Fibroblast of lung (primary cell): ENCODE data around the gene PCDHA6. TPM values are rescaled to one million over a fixed set of nuclear protein-coding genes. Genes with fewer than 3 reads are reported as not detected.
"Not testable (repeated sequence)": the region's sequence is repeated elsewhere in the genome, so short reads cannot be mapped to it uniquely, and the experiment has no call there.

Experiments
- DNase-seq, 2 donors: peaks; one replicate each; pipeline versions ENCODE4 v3.0.0 to v3.0.0-alpha.2; 2010; ENCODE audit warnings: low read depth in 2 of 2
- H2AFZ ChIP-seq: 2 replicates; pipeline ENCODE4 v1.5.1; 2012; ENCODE audit warnings: low read length, control low read depth, inconsistent platforms
- H3K27ac ChIP-seq: 2 replicates; pipeline ENCODE4 v1.5.1; 2011; ENCODE audit warnings: low read length, control low read depth; ENCODE audit not compliant: insufficient read depth
- H3K27me3 ChIP-seq: 2 replicates; pipeline ENCODE4 v1.5.1; 2011; ENCODE audit warnings: mild to moderate bottlenecking, low read length; ENCODE audit not compliant: control insufficient read depth, insufficient read depth
- H3K36me3 ChIP-seq: 2 replicates; pipeline ENCODE4 v1.5.1; 2011; ENCODE audit warnings: low read length; ENCODE audit not compliant: control insufficient read depth, insufficient read depth
- H3K4me1 ChIP-seq: 2 replicates; pipeline ENCODE4 v1.5.1; 2011; ENCODE audit warnings: low read length; ENCODE audit not compliant: control insufficient read depth, insufficient read depth; ENCODE audit errors: extremely low read depth
- H3K4me2 ChIP-seq: 2 replicates; pipeline ENCODE4 v1.5.1; 2011; ENCODE audit warnings: low read length, control low read depth; ENCODE audit not compliant: insufficient read depth; ENCODE audit errors: extremely low read depth
- H3K4me3 ChIP-seq, 4 experiments: fragments of 200-600 bp in 1 of 4; sonication (generic) in 1 of 4; replicated peaks in 1 of 4; 2 replicates each; pipeline ENCODE4 v1.5.1; 2011 to 2016; ENCODE audit warnings: low read length in 4 of 4, low read depth in 3 of 4, mild to moderate bottlenecking in 3 of 4, control low read depth in 2 of 4, inconsistent platforms in 1 of 4, mixed read lengths in 1 of 4; ENCODE audit not compliant: insufficient read depth in 1 of 4; ENCODE audit errors: control extremely low read depth in 1 of 4
- H3K79me2 ChIP-seq: 2 replicates; pipeline ENCODE4 v1.5.1; 2012; ENCODE audit warnings: mild to moderate bottlenecking, low read length, inconsistent platforms; ENCODE audit not compliant: control insufficient read depth, insufficient read depth
- H3K9ac ChIP-seq: 2 replicates; pipeline ENCODE4 v1.5.1; 2011; ENCODE audit warnings: mild to moderate bottlenecking, low read length, control low read depth; ENCODE audit not compliant: insufficient read depth
- H3K9me3 ChIP-seq: 2 replicates; pipeline ENCODE4 v1.5.1; 2012; ENCODE audit warnings: low read depth, low read length; ENCODE audit not compliant: control insufficient read depth, insufficient read depth
- H4K20me1 ChIP-seq: 2 replicates; pipeline ENCODE4 v1.5.1; 2011; ENCODE audit warnings: low read length; ENCODE audit not compliant: control insufficient read depth, insufficient read depth; ENCODE audit errors: extremely low read depth
- EZH2 ChIP-seq: IDR thresholded peaks from 2 replicates; pipeline ENCODE4 v1.5.1; 2012; ENCODE audit warnings: low read length, control low read depth, mild to moderate bottlenecking; ENCODE audit errors: missing control alignments
- polyA plus RNA-seq, 2 donors: library from polyadenylated mRNA; depleted of rRNA in 1 of 2; stranded (reverse) in 1 of 2; unstranded in 1 of 2; fragments of >200 nt; gene quantifications; 2 replicates each; pipeline ENCODE4 v1.2.1, GENCODE V29; 2011 to 2012; ENCODE audit warnings: missing spikeins in 1 of 2
- total RNA-seq: library from RNA; depleted of rRNA; stranded (reverse); fragments of >200 nt; gene quantifications from 2 replicates; pipeline ENCODE4 v1.2.1, GENCODE V29; 2014
- TF ChIP-seq, protein P1 (sequence below), 2 donors: IDR thresholded peaks in 1 of 2; conservative IDR thresholded peaks in 1 of 2; 1 replicate in 1 of 2; 2 replicates in 1 of 2; pipeline ENCODE4 v1.5.1; 2011 to 2012; ENCODE audit warnings: low read length in 2 of 2, control low read depth in 1 of 2, inconsistent platforms in 1 of 2, low read depth in 1 of 2, mild to moderate bottlenecking in 1 of 2

Gene PCDHA6
- total and polyA plus RNA-seq, 2 donors (not counting 1 experiment from before 2014, with no cell fraction given) = 2.8 to 3.6 TPM

DNA sequence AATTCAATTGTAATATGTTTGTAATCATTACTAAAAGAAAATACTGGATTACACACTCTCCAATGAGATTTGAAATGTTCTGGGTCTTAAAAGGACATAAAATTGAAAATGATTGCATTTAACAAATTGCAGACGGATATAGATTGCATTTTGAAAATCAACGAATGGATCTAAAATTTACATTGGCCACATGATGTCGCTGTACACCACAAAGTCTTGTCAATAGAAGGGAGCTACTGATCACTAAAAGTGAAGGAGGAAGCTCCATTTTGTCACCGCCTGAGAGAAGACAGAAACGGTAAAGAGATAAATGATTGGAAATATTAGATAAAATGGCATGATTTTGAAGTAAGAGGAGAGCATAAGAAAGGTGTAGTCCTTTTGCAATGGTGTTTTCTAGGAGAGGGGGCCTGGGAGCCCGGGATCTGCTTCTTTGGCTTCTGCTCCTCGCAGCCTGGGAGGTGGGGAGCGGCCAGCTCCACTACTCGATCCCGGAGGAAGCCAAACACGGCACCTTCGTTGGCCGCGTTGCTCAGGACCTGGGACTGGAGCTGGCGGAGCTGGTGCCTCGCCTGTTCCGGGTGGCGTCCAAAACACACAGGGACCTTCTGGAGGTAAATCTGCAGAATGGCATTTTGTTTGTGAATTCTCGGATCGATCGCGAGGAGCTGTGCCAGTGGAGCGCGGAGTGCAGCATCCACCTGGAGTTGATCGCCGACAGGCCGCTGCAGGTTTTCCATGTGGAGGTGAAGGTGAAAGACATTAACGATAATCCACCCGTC, 41.7 kb upstream of the PCDHA6 start, which contains the start of gene PCDHA1:
TSS of gene PCDHA1 (plus strand) at position 236 of the 782 bp plus-strand sequence.
- H3K4me1 ChIP-seq = no peaks in the 10 kb centered on the region
- H4K20me1 ChIP-seq = no peaks in the 10 kb centered on the region
- no peaks in the 10 kb centered on the region for H3K36me3 ChIP-seq
- no peak within 1 kb of the TSS for H3K4me2 ChIP-seq
- no peak for DNase-seq
- H3K27me3 ChIP-seq = no peaks in the 10 kb centered on the region
- no peak within 1 kb of the TSS for H3K9ac ChIP-seq
- H3K4me3 ChIP-seq = no peak within 1 kb of the TSS
- TF ChIP-seq EZH2 = no peak
- TF ChIP-seq, protein P1, sequence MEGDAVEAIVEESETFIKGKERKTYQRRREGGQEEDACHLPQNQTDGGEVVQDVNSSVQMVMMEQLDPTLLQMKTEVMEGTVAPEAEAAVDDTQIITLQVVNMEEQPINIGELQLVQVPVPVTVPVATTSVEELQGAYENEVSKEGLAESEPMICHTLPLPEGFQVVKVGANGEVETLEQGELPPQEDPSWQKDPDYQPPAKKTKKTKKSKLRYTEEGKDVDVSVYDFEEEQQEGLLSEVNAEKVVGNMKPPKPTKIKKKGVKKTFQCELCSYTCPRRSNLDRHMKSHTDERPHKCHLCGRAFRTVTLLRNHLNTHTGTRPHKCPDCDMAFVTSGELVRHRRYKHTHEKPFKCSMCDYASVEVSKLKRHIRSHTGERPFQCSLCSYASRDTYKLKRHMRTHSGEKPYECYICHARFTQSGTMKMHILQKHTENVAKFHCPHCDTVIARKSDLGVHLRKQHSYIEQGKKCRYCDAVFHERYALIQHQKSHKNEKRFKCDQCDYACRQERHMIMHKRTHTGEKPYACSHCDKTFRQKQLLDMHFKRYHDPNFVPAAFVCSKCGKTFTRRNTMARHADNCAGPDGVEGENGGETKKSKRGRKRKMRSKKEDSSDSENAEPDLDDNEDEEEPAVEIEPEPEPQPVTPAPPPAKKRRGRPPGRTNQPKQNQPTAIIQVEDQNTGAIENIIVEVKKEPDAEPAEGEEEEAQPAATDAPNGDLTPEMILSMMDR (conservative IDR thresholded peaks at IDR 0.05 in 1 of 2, IDR thresholded peaks at IDR 0.05 in 1 of 2; ENCODE audit: low read depth in 1 of 2, low read length in 2 of 2) = no peak
- no peaks in the 10 kb centered on the region for H3K9me3 ChIP-seq
- H3K79me2 ChIP-seq = no peaks in the 10 kb centered on the region
- H3K27ac ChIP-seq = no peak within 1 kb of the TSS
- H2AFZ ChIP-seq = no peak within 1 kb of the TSS

DNA sequence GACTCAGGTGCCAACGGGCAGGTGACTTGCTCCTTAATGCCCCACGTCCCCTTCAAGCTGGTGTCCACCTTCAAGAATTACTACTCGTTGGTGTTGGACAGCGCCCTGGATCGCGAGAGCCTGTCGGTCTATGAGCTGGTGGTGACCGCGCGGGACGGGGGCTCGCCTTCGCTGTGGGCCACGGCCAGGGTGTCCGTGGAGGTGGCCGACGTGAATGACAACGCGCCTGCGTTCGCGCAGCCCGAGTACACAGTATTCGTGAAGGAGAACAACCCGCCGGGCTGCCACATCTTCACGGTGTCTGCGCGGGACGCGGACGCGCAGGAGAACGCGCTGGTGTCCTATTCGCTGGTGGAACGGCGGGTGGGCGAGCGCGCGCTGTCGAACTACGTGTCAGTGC, 40.3 kb upstream of the PCDHA6 start:
- not testable (repeated sequence) for H4K20me1 ChIP-seq, H3K79me2 ChIP-seq, H3K9ac ChIP-seq, H3K27ac ChIP-seq, H3K4me1 ChIP-seq, H3K9me3 ChIP-seq, H3K4me2 ChIP-seq, H3K36me3 ChIP-seq, H3K27me3 ChIP-seq, H2AFZ ChIP-seq, DNase-seq, H3K4me3 ChIP-seq

DNA sequence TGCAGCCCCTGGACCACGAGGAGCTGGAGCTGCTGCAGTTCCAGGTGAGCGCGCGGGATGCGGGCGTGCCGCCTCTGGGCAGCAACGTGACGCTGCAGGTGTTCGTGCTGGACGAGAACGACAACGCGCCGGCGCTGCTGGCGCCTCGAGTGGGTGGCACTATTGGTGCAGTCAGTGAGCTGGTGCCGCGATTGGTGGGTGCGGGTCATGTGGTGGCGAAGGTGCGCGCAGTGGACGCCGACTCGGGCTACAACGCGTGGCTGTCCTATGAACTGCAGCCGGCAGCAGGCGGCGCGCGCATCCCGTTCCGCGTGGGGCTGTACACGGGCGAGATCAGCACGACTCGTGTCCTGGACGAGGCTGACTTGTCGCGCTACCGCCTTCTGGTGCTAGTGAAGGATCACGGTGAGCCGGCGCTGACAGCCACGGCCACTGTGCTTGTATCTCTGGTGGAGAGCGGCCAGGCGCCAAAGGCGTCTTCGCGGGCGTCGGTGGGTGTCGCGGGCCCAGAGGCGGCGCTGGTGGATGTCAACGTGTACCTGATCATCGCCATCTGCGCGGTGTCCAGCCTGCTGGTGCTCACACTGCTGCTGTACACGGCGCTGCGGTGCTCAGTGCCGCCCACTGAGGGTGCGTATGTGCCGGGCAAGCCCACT, 39.8 kb upstream of the PCDHA6 start:
- H3K4me2 ChIP-seq, H3K4me1 ChIP-seq, H3K4me3 ChIP-seq, DNase-seq, H2AFZ ChIP-seq, H3K9me3 ChIP-seq, H3K9ac ChIP-seq, H3K79me2 ChIP-seq, H3K36me3 ChIP-seq, H3K27me3 ChIP-seq, H3K27ac ChIP-seq, H4K20me1 ChIP-seq: not testable (repeated sequence)

DNA sequence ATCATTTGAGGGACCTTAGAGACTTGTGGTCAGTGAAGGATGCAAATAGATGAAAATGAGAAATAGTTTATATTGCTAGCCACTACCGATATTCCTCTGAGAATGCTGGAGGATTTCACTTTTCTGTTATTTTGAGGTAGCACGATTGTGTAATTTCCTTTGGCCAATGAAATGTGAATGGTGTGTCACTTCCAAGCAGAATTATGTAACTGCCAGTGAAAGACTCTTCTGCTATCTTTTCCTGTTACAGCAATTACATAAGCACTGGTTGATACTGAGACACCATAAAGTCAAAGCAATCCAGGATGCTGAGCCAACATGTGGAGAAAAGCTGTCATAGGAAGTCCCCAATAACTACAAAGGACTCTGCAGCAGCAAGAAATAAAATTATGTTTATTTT, 36.7 kb upstream of the PCDHA6 start:
- H3K4me2 ChIP-seq = no peak overlapping the region
- H4K20me1 ChIP-seq = no peaks in the 10 kb centered on the region
- H3K9ac ChIP-seq = no peak overlapping the region
- H2AFZ ChIP-seq = no peak overlapping the region
- no peaks in the 10 kb centered on the region for H3K79me2 ChIP-seq
- no peaks in the 10 kb centered on the region for H3K4me1 ChIP-seq
- H3K27me3 ChIP-seq = no peaks in the 10 kb centered on the region
- TF ChIP-seq, protein P1 (conservative IDR thresholded peaks at IDR 0.05 in 1 of 2, IDR thresholded peaks at IDR 0.05 in 1 of 2; ENCODE audit: low read depth in 1 of 2, low read length in 2 of 2) = no peak
- no peak for TF ChIP-seq EZH2
- H3K27ac ChIP-seq = no peak overlapping the region
- H3K4me3 ChIP-seq = no peak overlapping the region
- no peaks in the 10 kb centered on the region for H3K9me3 ChIP-seq
- no peak for DNase-seq
- no peaks in the 10 kb centered on the region for H3K36me3 ChIP-seq
